Measurements from ENCODE around the gene PCNX1.

PCNX1 gene

GRCh38 chr14:71086567-71086966 lies 179.3 kb downstream of the PCNX1 start:
- no peak for DNase-seq (ENCODE audit: low spot score)

DNA sequence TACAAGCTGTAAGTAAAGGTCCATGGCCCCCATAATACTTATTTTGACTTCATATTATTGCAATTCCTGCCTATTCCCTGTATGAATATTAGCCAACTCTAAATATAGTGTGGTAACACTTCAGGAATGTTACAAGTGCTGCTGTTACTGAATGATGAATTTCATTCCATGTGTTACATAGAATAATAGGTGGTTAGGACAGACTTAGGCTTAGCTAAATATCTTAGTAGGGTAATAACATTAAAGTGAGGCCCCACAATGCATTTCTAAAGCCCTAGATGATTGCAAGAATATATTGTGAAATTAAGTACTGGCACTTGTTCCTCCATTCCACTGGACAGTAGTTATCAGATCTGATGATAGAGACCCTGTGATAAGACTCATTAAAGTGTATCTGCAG lies 182.7 kb downstream of the PCNX1 start:
- no peak for DNase-seq (ENCODE audit: low spot score)

GRCh38 chr14:71094722-71095121 lies 187.5 kb downstream of the PCNX1 start:
- DNase-seq (ENCODE audit: low spot score) = no peak

GRCh38 chr14:71096947-71097346 lies 189.7 kb downstream of the PCNX1 start:
- DNase-seq (ENCODE audit: low spot score) = no peak

DNA sequence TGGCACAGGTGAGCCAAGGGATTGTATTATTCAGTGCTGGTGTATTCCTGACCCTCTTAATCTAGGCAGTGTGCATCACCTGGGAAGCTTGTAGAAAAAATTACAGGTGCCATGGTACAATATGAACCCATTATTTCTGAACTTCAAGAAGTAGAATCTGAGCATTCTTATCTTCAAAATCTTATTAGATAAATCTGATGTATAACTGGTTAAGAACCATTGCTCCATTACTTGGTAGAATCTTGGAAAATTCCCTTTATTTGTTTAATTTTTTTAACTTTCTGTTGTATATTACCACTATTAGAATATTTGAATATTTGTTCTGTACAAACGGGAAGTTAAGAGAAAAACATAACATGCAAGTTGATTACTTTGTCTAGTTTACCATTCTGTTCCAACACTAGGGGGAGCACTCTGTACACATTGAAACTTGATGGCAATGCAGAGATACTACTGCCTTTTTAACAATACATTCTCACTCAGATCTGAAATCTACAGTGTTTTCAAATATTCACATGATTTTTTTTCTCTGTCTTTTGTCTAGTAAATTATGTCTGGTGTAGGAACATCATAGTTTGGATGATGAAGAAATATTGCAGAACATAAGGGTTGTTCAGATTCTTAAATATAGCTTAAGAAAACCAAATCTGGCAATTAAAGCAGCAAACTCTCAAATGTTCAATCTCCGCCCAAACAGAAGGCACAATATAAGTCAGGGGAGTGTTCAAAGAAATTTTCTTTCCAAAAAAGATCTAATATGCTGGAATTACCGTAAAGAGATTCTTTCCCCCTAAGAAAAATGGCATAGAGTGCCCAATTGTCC lies 196.6 kb downstream of the PCNX1 start:
- DNase-seq (ENCODE audit: low spot score) = peak; percentile 46

- DNase-seq (ENCODE audit: low spot score) = no peak
These were observed 197.9 kb downstream of the PCNX1 start for GRCh38 chr14:71105177-71105576.

DNA sequence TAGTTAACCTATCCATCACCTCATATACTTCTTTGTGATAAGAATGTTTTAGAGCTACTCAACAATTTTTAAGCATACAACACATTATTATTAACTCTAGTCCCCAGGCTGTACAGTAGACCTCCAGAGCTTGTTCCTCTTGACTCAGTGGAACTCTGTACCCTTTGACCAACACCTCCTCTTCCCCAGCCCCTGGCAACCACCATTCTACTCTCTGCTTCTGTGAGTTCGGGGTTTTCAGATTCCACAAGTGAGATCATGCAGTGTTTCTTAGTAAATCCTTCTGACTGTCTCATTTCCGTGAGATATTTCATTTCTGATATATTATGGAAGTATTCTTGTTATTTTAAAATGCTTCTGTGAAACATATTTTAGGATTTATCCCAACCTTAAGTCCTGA lies 200.7 kb downstream of the PCNX1 start:
- no peak for DNase-seq (ENCODE audit: low spot score)

- no peak for DNase-seq (ENCODE audit: low spot score)
These were observed 201.3 kb downstream of the PCNX1 start for GRCh38 chr14:71108398-71109119.

DNA sequence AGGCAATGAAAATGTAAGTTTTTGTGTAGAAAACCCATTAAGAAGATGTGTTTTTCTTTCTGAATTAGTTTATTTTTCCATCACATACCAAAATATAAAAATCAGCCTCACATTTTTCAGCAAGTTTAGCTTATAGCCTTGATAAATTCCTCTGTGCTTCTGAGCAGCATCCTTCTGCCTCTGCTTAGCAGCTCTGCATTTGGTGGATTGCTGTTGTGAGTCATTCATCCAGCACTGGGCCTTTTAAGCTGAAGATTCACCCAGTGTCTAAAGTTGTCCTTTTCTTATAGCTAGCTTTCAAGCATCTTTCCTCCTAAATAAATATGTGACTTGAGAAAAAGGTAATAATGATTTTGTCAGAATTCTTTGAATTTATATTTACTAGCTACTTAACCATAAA lies 206.1 kb downstream of the PCNX1 start:
- no peak for DNase-seq (ENCODE audit: low spot score)

GRCh38 chr14:71114565-71114964 lies 207.3 kb downstream of the PCNX1 start:
- no peak for DNase-seq (ENCODE audit: low spot score)

GRCh38 chr14:71115306-71115705 lies 208.0 kb downstream of the PCNX1 start:
- no peak for DNase-seq (ENCODE audit: low spot score)

DNA sequence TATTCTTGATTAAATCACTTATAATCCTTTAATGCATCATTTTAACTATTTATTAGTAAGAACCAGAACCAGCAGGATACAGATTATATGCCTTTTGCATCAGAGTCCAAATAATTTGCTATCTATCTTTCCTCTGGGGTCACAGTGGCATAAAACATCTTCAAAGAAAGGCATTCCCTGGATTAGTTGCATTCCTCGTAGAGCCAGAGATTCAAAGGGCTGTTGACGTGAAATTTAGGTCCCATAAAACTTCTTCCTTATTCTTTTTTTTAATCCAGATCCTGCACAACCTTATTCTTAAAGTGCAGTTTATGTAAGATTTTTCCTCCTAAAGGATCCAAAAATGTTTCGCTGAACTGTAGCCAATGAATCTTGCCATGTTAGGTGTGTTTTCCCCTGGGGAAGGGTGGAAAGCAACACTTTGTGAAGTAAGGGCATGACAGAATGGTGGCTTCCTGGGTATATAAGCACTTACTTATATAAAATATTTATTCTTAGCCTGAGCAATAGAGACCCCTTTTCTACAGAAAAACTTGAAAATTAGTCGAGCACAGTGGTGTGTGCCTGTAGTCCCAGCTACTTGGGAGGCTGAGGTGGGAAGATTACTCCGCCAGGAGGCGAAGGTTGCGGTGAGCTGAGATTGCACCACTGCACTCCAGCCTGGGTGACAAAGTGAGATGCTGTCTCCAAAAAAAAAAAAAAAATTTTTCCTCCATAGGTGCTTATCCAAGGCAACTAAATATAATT lies 208.7 kb downstream of the PCNX1 start:
- DNase-seq (ENCODE audit: low spot score) = no peak

DNA sequence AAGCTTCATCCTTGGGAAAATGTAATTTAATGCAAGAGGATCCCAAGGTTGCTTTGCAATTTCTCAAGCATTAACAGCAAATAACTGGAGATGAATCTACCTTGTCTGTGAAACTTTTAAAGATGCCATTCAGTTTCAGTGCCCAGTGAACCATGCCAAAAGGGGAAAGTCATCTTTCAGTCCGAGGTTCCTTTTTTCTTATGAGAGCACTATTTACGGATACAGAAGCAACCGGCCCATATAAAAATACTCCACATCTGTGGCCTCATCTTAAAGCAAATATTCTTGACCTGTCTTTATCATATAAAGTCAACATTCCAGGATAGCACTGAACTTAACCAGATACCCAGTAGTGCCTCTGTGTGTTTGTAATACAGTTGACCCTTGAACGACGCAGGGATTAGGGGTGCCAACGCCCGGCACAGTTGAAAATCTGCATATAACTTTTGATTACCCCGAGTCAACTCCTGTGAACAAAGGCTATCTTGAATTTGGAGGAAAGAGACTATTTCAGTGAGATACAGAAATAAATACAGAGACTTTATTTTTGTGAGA lies 209.4 kb downstream of the PCNX1 start:
- DNase-seq (ENCODE audit: low spot score) = no peak

- no peak for DNase-seq (ENCODE audit: low spot score)
These were observed 210.8 kb downstream of the PCNX1 start for GRCh38 chr14:71117839-71118743.

DNA sequence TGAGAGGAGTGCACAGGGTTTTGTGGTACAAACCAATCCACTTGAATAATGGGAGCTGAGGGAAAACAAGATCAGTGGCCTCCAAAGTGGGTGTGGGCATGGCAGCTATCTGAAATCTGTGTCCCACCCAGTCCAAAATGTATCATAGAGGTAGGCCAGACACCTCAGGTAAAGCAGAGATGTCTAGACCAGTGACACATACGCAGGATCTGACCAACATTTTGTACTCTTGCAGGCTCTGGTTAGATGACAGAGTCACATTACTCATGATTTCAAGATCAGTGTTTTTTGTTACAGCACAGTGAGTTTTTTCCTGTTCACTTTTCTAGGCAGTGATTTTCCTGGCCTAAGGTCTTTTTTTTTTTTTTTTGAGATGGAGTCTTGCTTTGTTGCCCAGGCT lies 211.8 kb downstream of the PCNX1 start:
- DNase-seq (ENCODE audit: low spot score) = no peak

GRCh38 chr14:71119832-71120231 lies 212.6 kb downstream of the PCNX1 start:
- no peak for DNase-seq (ENCODE audit: low spot score)

DNA sequence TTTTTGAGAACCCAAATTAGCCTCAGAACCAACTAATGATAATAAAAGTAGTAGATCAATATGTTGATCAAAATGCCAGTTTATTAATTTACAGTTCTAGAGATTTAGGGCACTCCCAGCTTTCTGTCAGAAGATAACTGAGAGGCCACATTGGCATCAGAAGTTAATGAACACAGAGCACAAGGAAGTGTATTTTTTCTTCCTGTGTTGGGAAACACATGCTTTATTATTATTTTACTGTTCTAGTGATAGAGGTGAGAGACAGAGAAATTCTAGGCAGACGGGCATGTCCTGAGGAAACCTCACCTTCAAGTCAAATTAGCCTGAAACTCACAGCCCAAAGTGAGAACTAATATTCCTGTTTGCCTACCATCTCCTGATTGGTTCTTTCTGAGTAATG lies 213.7 kb downstream of the PCNX1 start:
- no peak for DNase-seq (ENCODE audit: low spot score)

- no peak for DNase-seq (ENCODE audit: low spot score)
These were observed 214.5 kb downstream of the PCNX1 start for GRCh38 chr14:71121711-71122110.

- DNase-seq (ENCODE audit: low spot score) = no peak
These were observed 215.8 kb downstream of the PCNX1 start for GRCh38 chr14:71122866-71123565.

DNA sequence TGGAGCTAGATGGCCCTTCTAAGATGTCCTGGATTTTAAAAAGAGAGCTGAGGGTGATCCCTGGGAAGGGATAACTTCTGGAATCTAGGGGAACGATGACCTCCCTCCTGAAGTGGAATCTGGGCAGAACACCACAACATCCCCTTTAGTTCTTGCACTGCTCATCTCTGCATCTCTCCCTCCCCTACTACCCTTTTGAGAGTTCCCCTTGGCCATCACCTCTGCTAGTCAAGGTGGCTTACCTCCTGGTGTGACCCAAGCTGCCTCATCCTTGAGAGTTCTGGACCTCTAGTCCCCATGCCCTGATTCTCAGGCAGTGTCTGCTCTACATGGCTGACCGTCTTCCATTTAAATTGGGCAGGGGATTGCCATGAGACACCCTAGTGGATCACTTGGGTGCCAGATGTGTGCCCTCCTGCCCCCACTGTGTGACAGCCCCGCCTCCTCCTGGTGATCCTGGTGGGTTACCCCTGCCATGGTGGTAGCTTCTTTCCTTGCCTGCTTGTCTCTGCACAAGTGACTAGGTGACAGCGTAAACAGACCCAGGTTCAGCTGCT lies 216.4 kb downstream of the PCNX1 start:
- DNase-seq (ENCODE audit: low spot score) = no peak
